Endothelial cell of umbilical vein (primary cell): ENCODE results near the gene MAGEA10. TPM values are rescaled to one million over a fixed set of nuclear protein-coding genes. Genes with fewer than 3 reads are reported as not detected.
"Not testable (repeated sequence)": the region's sequence is repeated elsewhere in the genome, so short reads cannot be mapped to it uniquely, and the experiment has no call there.

ENCODE experiments used
- BruUV-seq: library from RNA; stranded (reverse); fragments of 400-500 nt; replicated peaks from 2 replicates; lab custom pipeline; 2021; lab: Mats Ljungman, UMichigan
- CTCF ChIA-PET: fragments of 300-600, 350-600 bp; sonication (Branson Sonifier 250); formaldehyde crosslinking; loops from one replicate; lab custom pipeline; 2021; ENCODE audit warnings: antibody characterized with exemption, inconsistent platforms; lab: Charles Lee
- POLR2A ChIA-PET: fragments of 300-600, 350-600 bp; sonication (Branson Sonifier 250); formaldehyde crosslinking; loops from one replicate; lab custom pipeline; 2021; ENCODE audit warnings: antibody characterized with exemption, inconsistent platforms; lab: Charles Lee
- DNase-seq: peaks from one replicate; pipeline ENCODE4 v3.0.0-alpha.2; 2011; ENCODE audit warnings: low read depth, low spot score
- FAIRE-seq: peaks from 2 replicates; lab custom pipeline; 2011; peaks lifted over from hg19 to GRCh38; lab: Jason Lieb, UNC
- H2AFZ ChIP-seq: 2 replicates; pipeline ENCODE4 v1.6.0; 2012; ENCODE audit warnings: low read depth, low read length, control low read depth, inconsistent platforms
- H3K27ac ChIP-seq: 2 replicates; pipeline ENCODE4 v1.5.1; 2011; ENCODE audit warnings: low read depth, mild to moderate bottlenecking, control low read depth, low read length, moderate library complexity; ENCODE audit not compliant: insufficient read depth
- H3K27me3 ChIP-seq, 2 experiments: 2 replicates each; pipeline versions ENCODE4 v1.6.0 to v1.6.1; 2011; ENCODE audit warnings: low read length in 2 of 2, mixed read lengths in 1 of 2; ENCODE audit not compliant: control insufficient read depth in 2 of 2, insufficient read depth in 2 of 2
- H3K36me3 ChIP-seq, 2 experiments: 2 replicates in 1 of 2; 3 replicates in 1 of 2; pipeline ENCODE4 v1.5.1; 2011; ENCODE audit warnings: low read length in 2 of 2, mild to moderate bottlenecking in 1 of 2, moderate library complexity in 1 of 2; ENCODE audit not compliant: control insufficient read depth in 2 of 2, insufficient read depth in 2 of 2; ENCODE audit errors: extremely low read depth in 1 of 2
- H3K4me1 ChIP-seq: 3 replicates; pipeline ENCODE4 v1.5.1; 2011; ENCODE audit warnings: mild to moderate bottlenecking, low read length; ENCODE audit not compliant: control insufficient read depth, insufficient read depth; ENCODE audit errors: extremely low read depth
- H3K4me2 ChIP-seq: 2 replicates; pipeline ENCODE4 v1.6.1; 2011; ENCODE audit warnings: low read length, control low read depth, mixed read lengths; ENCODE audit not compliant: insufficient read depth
- H3K4me3 ChIP-seq, 3 experiments: fragments of 200-600 bp in 1 of 3; sonication (generic), shearing (Covaris generic) in 1 of 3; replicated peaks in 1 of 3; 2 replicates each; pipeline ENCODE4 v1.5.1; 2011 to 2016; ENCODE audit warnings: control low read depth in 3 of 3, low read length in 3 of 3, mild to moderate bottlenecking in 2 of 3, inconsistent platforms in 1 of 3, low read depth in 1 of 3, moderate library complexity in 1 of 3; ENCODE audit not compliant: insufficient read depth in 1 of 3
- H3K79me2 ChIP-seq: 2 replicates; pipeline ENCODE4 v1.6.0; 2012; ENCODE audit warnings: low read length, inconsistent platforms; ENCODE audit not compliant: control insufficient read depth, insufficient read depth
- H3K9ac ChIP-seq: replicated peaks from 2 replicates; pipeline ENCODE3; 2011; ENCODE audit warnings: low read length, control low read depth; ENCODE audit not compliant: insufficient read depth; ENCODE audit errors: extremely low read depth
- H3K9me1 ChIP-seq: replicated peaks from 3 replicates; pipeline ENCODE4 v1.6.0; 2011; ENCODE audit warnings: mild to moderate bottlenecking, low read length; ENCODE audit not compliant: control insufficient read depth, insufficient read depth; ENCODE audit errors: extremely low read depth
- H3K9me3 ChIP-seq: replicated peaks from 2 replicates; pipeline ENCODE4 v1.5.1; 2012; ENCODE audit warnings: low read length, inconsistent platforms; ENCODE audit not compliant: control insufficient read depth, insufficient read depth
- H4K20me1 ChIP-seq: replicated peaks from 2 replicates; pipeline ENCODE3; 2011; ENCODE audit warnings: mild to moderate bottlenecking, low read length; ENCODE audit not compliant: control insufficient read depth, insufficient read depth; ENCODE audit errors: extremely low read depth
- CTCF ChIP-seq, 2 donors: IDR thresholded peaks; 1 replicate in 1 of 2; 2 replicates in 1 of 2; pipeline ENCODE4 v1.5.1; 2011; ENCODE audit warnings: low read length in 2 of 2, mild to moderate bottlenecking in 2 of 2, moderate library complexity in 2 of 2, control low read depth in 1 of 2, inconsistent platforms in 1 of 2, low read depth in 1 of 2; ENCODE audit not compliant: insufficient read depth in 1 of 2; ENCODE audit errors: extremely low read depth in 1 of 2
- EZH2 ChIP-seq: IDR thresholded peaks from 2 replicates; pipeline ENCODE4 v1.6.1; 2012; ENCODE audit warnings: borderline replicate concordance, low read depth, mild to moderate bottlenecking, moderate library complexity, low read length, inconsistent platforms; ENCODE audit not compliant: severe bottlenecking
- GATA2 ChIP-seq: IDR thresholded peaks from 2 replicates; pipeline ENCODE4 v1.7.0; 2011; ENCODE audit warnings: low read depth, mild to moderate bottlenecking, moderate library complexity, mixed read lengths, low read length; ENCODE audit not compliant: insufficient read length, insufficient read depth
- JUN ChIP-seq: IDR thresholded peaks from 2 replicates; pipeline ENCODE4 v1.6.1; 2011; ENCODE audit warnings: borderline replicate concordance, low read depth; ENCODE audit not compliant: insufficient read length, insufficient read depth
- MAX ChIP-seq: IDR thresholded peaks from 2 replicates; pipeline ENCODE4 v1.6.1; 2011; ENCODE audit not compliant: insufficient read depth, insufficient read length
- MYC ChIP-seq: IDR thresholded peaks from one replicate; pipeline ENCODE4 v1.6.1; 2011; ENCODE audit warnings: mild to moderate bottlenecking, low read depth, low read length
- POLR2A ChIP-seq: IDR thresholded peaks from 2 replicates; pipeline ENCODE4 v1.6.1; 2012; ENCODE audit warnings: low read depth, mild to moderate bottlenecking, control low read depth, low read length
- POLR2AphosphoS5 ChIP-seq: IDR thresholded peaks from 2 replicates; pipeline ENCODE4 v1.6.1; 2012; ENCODE audit warnings: low read depth, mild to moderate bottlenecking, control low read depth, low read length, moderate library complexity; ENCODE audit not compliant: insufficient read depth
- dilution Hi-C: fragments of 300-500 bp; cut with MboI; formaldehyde crosslinking; loops from one replicate; pipeline ENCODE4 v1.15.0; 2019; ENCODE audit warnings: low sequenced_read_pairs; ENCODE audit not compliant: extremely low pct_ligation_motif_present
- intact Hi-C: fragments of 100-400 bp; cut with micrococcal nuclease; formaldehyde crosslinking; loops from one replicate; pipeline ENCODE4 v1.10.0; 2022
- polyA plus RNA-seq, 4 experiments: library from polyadenylated mRNA; depleted of rRNA in 3 of 4; stranded (reverse) in 3 of 4; unstranded in 1 of 4; fragments of >200 nt; gene quantifications; 2 replicates each; pipeline versions ENCODE4 v1.2.1 to v1.2.3, GENCODE V29; 2011 to 2012; ENCODE audit warnings: missing spikeins in 1 of 4
- total RNA-seq: library from RNA; stranded (reverse); gene quantifications from 2 replicates; pipeline ENCODE4 v1.2.3, GENCODE V29; 2021

Gene MAGEA10
- total and polyA plus RNA-seq, 2 donors (not counting 3 experiments of a cell fraction or from before 2014, with no cell fraction given), result not detected

GRCh38 chrX:152177052-152177451, 38.7 kb upstream of the MAGEA10 start:
- DNase-seq, result no peak
- Histone ChIP-seq H3K4me2 (no peak overlapping the region), H2AFZ (no peak overlapping the region), H3K9ac (no peak overlapping the region), H3K27me3 (no peaks in the 10 kb centered on the region), H4K20me1 (no peaks in the 10 kb centered on the region), H3K9me3 (no peaks in the 10 kb centered on the region), H3K36me3 (no peaks in the 10 kb centered on the region), H3K4me1 (no peaks in the 10 kb centered on the region), H3K27ac (no peak overlapping the region), H3K79me2 (no peaks in the 10 kb centered on the region), H3K4me3 (no peak overlapping the region), H3K9me1 (no peaks in the 10 kb centered on the region)
- intact Hi-C loops (no loop called here), dilution Hi-C loops (no loop called here)
- FAIRE-seq, result no peak
- ChIA-PET POLR2A (no interaction called here), CTCF (no interaction called here)
- TF ChIP-seq MYC, result no peak
- no peak for TF ChIP-seq POLR2AphosphoS5
- TF ChIP-seq MAX, result no peak
- no peak for TF ChIP-seq GATA2
- no peak for TF ChIP-seq CTCF (IDR thresholded peaks at IDR 0.05; ENCODE audit: extremely low read depth in 1 of 2, insufficient read depth in 1 of 2, low read depth in 1 of 2, low read length in 2 of 2)
- no peak for TF ChIP-seq JUN
- no peak for TF ChIP-seq POLR2A
- TF ChIP-seq EZH2, result no peak
- BruUV-seq, result no TSS peak

GRCh38 chrX:152175892-152176291, 37.5 kb upstream of the MAGEA10 start:
- H2AFZ ChIP-seq, DNase-seq, H3K4me1 ChIP-seq, H3K4me3 ChIP-seq, FAIRE-seq, H4K20me1 ChIP-seq, H3K9ac ChIP-seq, H3K27ac ChIP-seq, H3K79me2 ChIP-seq, POLR2A ChIA-PET, dilution Hi-C loops, H3K9me3 ChIP-seq, H3K4me2 ChIP-seq, CTCF ChIA-PET, H3K36me3 ChIP-seq, H3K9me1 ChIP-seq, intact Hi-C loops, H3K27me3 ChIP-seq, BruUV-seq: not testable (repeated sequence)

- not testable (repeated sequence) for BruUV-seq
Measured at GRCh38 chrX:152173923-152174322, 35.5 kb upstream of the MAGEA10 start.

More at GRCh38 chrX:152173923-152174322, 35.5 kb upstream of the MAGEA10 start:
- H3K79me2 ChIP-seq, H3K9me1 ChIP-seq, H2AFZ ChIP-seq, CTCF ChIA-PET, FAIRE-seq, intact Hi-C loops, H3K27me3 ChIP-seq, H3K4me1 ChIP-seq, H3K27ac ChIP-seq, H3K4me3 ChIP-seq, H3K36me3 ChIP-seq, H3K4me2 ChIP-seq, H3K9ac ChIP-seq, H4K20me1 ChIP-seq, dilution Hi-C loops, POLR2A ChIA-PET, DNase-seq, H3K9me3 ChIP-seq: not testable (repeated sequence)
